NCI-H2107 treated with DMSO at 0.1 percent for 48 hours (cell line): Measurements from ENCODE around the gene USP9X.
"Not testable (repeated sequence)": the region's sequence is repeated elsewhere in the genome, so short reads cannot be mapped to it uniquely, and the experiment has no call there.

Source experiments
- DNase-seq: peaks from one replicate; lab custom pipeline; 2025; ENCODE audit not compliant: unreplicated experiment; lab: John Stamatoyannopoulos, UW

The USP9X gene

DNA sequence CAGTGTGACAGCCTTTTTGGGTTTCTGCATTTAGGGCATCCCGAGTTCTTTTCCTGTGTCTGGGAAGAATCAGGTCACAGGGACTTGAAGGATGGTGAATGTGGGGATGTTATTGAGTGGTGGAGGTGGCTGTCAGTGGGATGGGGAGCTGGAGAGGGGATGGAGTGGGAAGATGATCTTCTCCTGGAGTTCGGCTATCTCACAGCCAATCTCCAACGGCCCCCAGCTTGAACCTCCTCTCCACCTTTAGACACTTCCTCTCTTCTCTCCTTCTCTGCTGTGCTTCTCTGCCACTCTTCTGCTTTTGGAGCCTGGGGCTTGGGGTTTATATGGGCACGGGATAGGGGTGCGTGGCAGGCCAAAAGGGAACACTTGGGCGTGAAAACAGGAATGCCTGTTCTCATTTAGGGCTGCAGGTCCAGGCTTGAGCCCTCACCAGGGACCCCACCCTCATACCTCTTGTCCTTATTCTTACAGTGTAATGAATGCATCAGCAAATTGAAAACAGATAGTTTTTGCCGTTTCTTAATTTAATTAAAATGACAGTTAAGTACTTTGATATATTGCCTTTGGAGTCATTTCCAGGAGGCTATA is 37.5 kb downstream of the USP9X start:
- DNase-seq: no peak

DNA sequence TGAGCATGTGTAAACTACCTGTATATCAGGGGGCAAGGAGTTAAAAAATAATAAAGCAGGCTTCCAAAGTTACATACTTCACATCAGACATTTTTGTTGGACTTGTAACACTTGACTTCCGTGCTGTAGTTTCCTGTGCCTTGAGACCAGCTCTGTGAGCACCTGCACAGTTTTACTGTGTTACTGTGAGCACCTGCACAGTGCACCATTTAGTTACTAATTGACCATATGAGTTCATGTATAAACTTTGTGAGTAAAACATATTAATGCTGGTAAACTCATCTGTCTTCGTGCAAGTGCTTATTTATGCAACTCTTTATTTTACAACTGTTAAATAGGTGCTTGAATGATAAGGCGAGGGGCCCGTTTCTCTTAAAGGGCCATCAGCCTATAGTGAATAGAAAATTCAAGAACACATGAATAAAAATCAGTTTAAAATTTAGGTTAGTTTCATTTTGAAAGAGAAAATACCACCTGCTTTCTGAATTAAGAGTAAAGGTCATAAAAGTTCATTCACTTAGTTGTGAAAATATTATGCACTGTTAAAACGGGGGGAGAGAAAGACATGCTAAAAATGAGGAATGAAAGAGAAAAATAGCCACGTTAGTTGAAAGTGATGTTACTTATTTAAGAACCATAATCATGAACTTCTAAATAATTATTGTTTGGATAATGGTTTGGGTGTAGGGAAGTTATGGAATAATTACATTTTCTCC is 42.4 kb downstream of the USP9X start:
- DNase-seq: no peak

DNA sequence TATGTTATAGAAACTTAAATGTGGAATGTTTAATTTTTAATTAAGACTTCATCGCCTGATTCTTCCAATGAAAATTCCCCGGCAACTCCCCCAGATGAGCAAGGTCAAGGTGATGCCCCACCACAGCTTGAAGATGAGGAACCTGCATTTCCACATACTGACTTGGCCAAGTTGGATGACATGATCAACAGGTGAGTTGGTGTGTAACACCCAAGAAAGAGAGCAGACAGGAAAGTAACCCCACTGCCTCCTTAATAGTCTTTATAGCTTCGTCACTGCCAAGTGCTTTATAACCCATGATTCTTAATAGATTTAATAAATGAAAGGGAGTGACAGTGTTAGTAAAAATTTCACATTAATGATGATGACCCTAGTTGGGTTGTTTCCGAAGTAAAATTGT is 43.7 kb downstream of the USP9X start:
- no peak for DNase-seq

DNA sequence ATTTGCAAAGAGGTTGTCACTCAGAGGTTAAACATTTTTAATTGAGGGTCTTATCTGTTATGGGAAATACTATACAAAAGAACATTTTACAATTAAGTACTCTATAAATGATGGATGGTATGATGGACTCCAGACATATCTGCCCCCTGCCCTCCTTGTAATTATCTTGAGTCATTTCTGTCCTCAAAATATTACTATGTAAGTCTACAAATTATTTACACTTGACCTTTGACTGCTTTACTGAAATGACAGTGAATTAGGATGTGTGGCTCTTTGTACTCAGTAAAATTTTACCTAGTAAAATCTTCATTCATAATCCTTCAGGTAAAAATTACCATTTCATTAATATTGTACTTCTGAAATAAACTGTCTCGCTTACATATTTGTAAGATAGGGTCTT is 46.5 kb downstream of the USP9X start:
- no peak for DNase-seq

- no peak for DNase-seq
Measured at GRCh38 chrX:41133551-41133950, 48.3 kb downstream of the USP9X start.

GRCh38 chrX:41137589-41137988 is 52.3 kb downstream of the USP9X start:
- DNase-seq: no peak

DNA sequence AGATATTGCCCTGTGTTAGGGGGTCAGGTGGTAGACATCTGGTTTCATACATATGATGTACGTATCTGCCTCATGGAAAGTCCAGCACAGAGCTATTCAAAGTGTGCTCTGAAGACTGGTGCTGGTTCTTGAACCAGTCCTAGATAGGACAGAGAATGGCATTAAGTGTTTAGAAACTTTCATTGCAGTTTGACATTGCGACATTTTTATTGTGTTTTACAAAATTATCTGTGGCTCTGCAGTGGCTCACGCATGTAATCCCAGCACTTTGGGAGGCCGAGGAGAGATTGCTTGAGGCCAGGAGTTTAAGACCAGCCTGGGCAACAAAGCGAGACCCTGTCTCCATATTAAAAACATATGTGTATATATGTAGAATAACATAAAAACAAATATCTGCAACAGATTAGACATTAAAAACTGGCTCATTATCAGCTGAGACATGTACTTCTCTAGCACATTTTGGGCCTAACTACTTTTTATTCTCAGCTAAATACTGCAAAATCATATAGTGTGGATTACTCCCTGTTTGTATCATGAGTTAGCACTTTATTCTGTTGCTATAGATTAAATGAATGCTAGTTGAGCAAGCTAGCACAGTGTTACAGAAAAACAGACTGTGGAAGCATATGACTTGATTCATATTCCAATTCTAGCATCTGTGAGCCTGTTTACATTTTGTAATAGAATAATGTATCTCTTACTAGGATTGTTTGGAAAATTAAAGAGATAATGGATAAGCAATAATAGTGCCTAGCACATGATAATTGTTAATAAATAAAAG is 57.1 kb downstream of the USP9X start:
- DNase-seq: no peak

DNA sequence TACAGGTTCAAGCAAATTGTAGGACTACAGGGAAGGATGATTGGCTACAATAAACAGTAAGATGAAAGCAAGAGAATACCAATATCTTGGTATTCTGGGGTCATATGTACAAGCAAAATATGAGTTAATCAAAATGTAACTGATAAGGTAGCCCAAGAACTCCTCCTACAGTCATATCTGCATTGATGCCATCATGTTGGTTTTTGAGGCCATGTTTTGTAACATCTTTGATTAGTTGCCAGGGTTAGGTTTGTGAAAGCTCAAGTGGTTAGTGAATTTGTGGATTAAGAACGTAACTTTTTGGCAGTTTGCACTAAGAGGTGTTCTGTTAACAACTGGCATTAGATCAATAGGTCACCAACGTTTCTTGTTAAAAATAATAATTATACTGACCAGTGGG is 59.6 kb downstream of the USP9X start:
- no peak for DNase-seq

- DNase-seq: no peak
Measured at GRCh38 chrX:41145920-41146608, 60.8 kb downstream of the USP9X start.

- no peak for DNase-seq
Measured at GRCh38 chrX:41148553-41148952, 63.3 kb downstream of the USP9X start.

DNA sequence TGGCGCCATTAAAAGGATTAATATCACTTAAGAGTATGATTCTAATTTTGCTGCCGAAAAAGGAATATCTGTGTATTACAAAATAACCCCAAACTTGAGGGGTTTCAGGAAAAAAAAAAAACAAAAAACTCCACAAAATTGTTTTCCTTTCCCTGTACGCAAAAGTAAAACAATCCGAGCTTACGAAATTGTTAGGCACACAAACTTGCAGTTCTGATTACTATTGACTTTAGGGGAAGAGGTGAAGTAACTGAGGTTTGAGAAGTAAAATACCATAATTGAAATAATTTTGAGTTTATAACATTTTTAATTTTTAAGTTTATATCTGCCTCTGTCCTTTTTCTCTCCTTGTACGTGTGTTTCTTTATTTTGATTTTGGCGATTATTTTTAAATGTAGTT is 64.8 kb downstream of the USP9X start:
- no peak for DNase-seq

DNA sequence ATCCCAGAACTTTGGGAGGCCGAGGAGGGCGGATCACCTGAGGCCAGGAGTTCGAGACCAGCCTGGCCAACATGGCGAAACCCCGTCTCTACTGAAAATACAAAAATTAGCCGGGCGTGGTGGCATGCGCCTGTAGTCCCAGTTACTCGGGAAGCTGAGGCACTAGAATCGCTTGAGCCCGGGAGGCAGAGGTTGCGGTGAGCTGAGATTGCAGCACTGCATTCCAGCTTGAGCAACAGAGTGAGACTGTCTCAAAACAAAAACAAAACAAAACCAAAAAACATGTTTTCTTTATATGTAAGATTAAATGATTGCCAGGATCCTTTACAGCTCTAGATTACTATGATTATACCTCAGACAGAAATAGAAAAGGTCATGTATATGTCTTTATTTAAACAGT is 66.5 kb downstream of the USP9X start:
- DNase-seq: not testable (repeated sequence)

DNA sequence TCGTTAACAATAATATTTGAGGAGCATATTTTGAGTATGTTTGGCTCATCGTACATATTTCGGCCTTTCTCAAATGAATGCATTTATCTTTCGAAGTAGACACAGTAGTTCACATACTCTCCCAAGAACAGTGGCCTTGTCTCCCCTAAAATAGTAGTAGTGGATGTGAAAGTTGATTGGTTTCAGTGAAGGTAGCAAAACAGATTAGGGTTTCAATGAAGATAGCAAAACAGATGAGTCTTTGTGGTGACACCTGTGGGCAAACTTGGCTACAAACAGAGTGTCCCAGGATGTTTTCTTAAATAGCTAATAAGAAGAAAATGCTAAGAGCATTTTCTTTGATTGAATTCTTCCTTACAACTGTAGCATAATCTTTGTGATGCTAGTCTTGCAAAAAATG is 67.0 kb downstream of the USP9X start:
- no peak for DNase-seq

DNA sequence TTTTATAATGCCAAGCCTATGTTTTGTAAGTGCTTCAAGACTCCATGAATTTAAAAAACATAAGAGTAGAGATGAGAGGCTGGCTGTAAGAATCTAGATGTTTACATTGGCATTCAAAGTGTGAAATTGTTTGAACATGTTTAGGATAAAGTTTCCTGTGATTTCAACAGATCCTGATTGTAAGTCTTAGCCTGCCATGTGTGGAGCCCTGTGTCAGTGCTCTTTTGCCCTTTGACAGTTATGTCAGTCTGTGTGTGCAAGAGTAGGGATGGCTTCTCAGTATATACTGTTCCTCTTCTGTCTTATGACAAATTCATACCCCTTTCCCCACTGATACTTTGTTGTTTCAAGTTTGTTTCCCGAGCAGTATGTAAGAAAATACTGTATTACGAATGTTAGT is 68.2 kb downstream of the USP9X start:
- no peak for DNase-seq

DNA sequence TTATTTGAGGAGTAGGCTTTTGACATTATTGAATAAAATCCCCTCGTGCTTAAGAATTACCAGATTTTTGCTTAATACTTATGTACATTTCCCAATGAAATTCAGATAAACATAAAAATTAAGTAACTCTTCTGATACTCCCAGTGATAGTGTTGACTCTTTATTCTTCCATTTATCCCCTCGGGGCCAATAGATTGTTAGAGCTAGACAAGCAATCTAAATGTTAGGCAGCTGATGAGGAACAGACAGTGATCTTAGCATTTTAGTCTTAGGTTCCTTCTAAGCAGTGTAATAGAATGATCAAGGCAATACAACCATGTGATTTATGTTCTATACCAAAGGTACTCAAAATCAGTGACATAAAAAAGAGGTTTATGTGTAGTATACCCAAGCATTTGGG is 68.7 kb downstream of the USP9X start:
- no peak for DNase-seq

GRCh38 chrX:41164449-41164848 is 79.2 kb downstream of the USP9X start:
- DNase-seq: peak; percentile 68

GRCh38 chrX:41167888-41168287 is 82.6 kb downstream of the USP9X start:
- DNase-seq: no peak

GRCh38 chrX:41176263-41176662 is 91.0 kb downstream of the USP9X start:
- no peak for DNase-seq

DNA sequence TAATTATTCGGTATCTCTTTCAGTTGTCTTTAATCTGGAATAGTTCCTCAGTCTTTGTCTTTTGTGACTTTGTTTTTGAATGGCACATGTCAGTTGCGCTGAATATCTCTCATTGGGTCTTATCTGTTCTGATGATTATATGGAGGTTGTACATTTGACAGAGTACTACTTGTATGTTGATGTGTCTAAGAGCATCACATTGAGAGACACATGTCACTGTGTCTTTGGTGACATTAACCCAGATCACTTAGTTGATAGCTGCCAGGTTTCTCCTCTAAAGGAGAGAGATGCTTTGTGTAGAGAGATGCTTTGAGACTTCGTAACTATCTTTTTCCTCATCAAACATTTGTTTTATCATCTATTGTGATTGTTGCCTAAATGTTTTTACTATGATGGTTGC is 92.1 kb downstream of the USP9X start:
- no peak for DNase-seq

DNA sequence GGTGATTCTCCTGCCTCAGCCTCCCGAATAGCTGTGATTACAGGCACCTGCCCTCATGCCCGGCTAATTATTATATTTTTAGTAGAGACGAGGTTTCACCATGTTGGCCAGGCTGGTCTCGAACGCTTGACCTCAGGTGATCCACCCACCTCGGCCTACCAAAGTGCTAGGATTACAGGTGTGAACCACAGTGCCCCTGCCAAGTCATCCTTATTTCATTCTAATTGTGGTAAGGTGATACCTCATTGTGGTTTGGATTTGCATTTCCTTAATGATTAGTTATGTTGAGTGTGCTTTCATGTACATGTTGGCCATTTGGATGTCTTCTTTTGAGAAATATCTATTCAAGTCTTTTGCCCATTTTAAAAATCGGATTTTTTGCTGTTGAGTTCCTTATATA is 93.0 kb downstream of the USP9X start:
- DNase-seq: peak; percentile 2

GRCh38 chrX:41180194-41180908 is 95.1 kb downstream of the USP9X start:
- peak; percentile 26 for DNase-seq
